NCI-H2107 treated with DMSO at 0.1 percent for 48 hours (cell line): ENCODE data around the gene SLC16A9.
"Not testable (repeated sequence)": the region's sequence is repeated elsewhere in the genome, so short reads cannot be mapped to it uniquely, and the experiment has no call there.

Experiments
- DNase-seq: peaks from one replicate; lab custom pipeline; 2025; ENCODE audit not compliant: unreplicated experiment; lab: John Stamatoyannopoulos, UW

Gene SLC16A9

GRCh38 chr10:59678884-59679301 lies 30.8 kb downstream of the SLC16A9 start:
- no peak for DNase-seq

GRCh38 chr10:59677253-59677831 lies 32.3 kb downstream of the SLC16A9 start:
- DNase-seq, result no peak

- DNase-seq, result no peak
Observed at GRCh38 chr10:59675812-59676211, 33.8 kb downstream of the SLC16A9 start.

- no peak for DNase-seq
Observed at GRCh38 chr10:59674215-59674836, 35.3 kb downstream of the SLC16A9 start.

- no peak for DNase-seq
Observed at GRCh38 chr10:59672150-59672875, 37.3 kb downstream of the SLC16A9 start.

- DNase-seq, result no peak
Observed at GRCh38 chr10:59670269-59670668, 39.4 kb downstream of the SLC16A9 start.

- DNase-seq, result no peak
Observed at GRCh38 chr10:59668096-59668495, 41.6 kb downstream of the SLC16A9 start.

- no peak for DNase-seq
Observed at GRCh38 chr10:59666310-59666709, 43.3 kb downstream of the SLC16A9 start.

- not testable (repeated sequence) for DNase-seq
Observed at GRCh38 chr10:59663213-59663612, 46.4 kb downstream of the SLC16A9 start.

GRCh38 chr10:59657724-59658123 lies 51.9 kb downstream of the SLC16A9 start:
- DNase-seq, result no peak

GRCh38 chr10:59655309-59655708 lies 54.3 kb downstream of the SLC16A9 start:
- no peak for DNase-seq

- no peak for DNase-seq
Observed at GRCh38 chr10:59654007-59654406, 55.6 kb downstream of the SLC16A9 start.

- DNase-seq, result no peak
Observed at GRCh38 chr10:59651902-59652301, 57.7 kb downstream of the SLC16A9 start.

- no peak for DNase-seq
Observed at GRCh38 chr10:59649606-59650346, 59.9 kb downstream of the SLC16A9 start.

GRCh38 chr10:59648711-59649201 lies 60.9 kb downstream of the SLC16A9 start:
- no peak for DNase-seq

GRCh38 chr10:59644841-59645240 lies 64.8 kb downstream of the SLC16A9 start:
- DNase-seq, result no peak

- not testable (repeated sequence) for DNase-seq
Observed at GRCh38 chr10:59641688-59642087, 68.0 kb downstream of the SLC16A9 start.

- no peak for DNase-seq
Observed at GRCh38 chr10:59635502-59636290, 74.0 kb downstream of the SLC16A9 start.

GRCh38 chr10:59634102-59634501 lies 75.5 kb downstream of the SLC16A9 start:
- no peak for DNase-seq

GRCh38 chr10:59633063-59633462 lies 76.6 kb downstream of the SLC16A9 start:
- DNase-seq, result no peak
